Fibroblast of upper back skin (primary cell): ENCODE data around the gene LTBP2.

Experiments
- DNase-seq: peaks from one replicate; pipeline ENCODE4 v3.0.0-alpha.2; 2013

The LTBP2 gene

GRCh38 chr14:74503938-74504335 lies 108.1 kb downstream of the LTBP2 start:
- no peak for DNase-seq

GRCh38 chr14:74503291-74503937 lies 108.6 kb downstream of the LTBP2 start:
- DNase-seq, result no peak

- DNase-seq, result peak; percentile 47
Observed at GRCh38 chr14:74502236-74503019, 109.6 kb downstream of the LTBP2 start.

- no peak for DNase-seq
Observed at GRCh38 chr14:74501691-74502090, 110.3 kb downstream of the LTBP2 start.

GRCh38 chr14:74501135-74501614 lies 110.9 kb downstream of the LTBP2 start:
- peak; percentile 86 for DNase-seq

- no peak for DNase-seq
Observed at GRCh38 chr14:74500417-74501134, 111.5 kb downstream of the LTBP2 start.

- DNase-seq, result no peak
Observed at GRCh38 chr14:74495356-74495755, 116.7 kb downstream of the LTBP2 start.

- peak; percentile 99 for DNase-seq
Observed at GRCh38 chr14:74493343-74494261, 118.4 kb downstream of the LTBP2 start, which contains the start of gene ISCA2. Gene ISCA2 (plus strand): TSS chr14:74493765. CDS start chr14:74493775, 10 bp downstream.

GRCh38 chr14:74492776-74493342 lies 119.2 kb downstream of the LTBP2 start, which contains the start of gene NPC2:
Gene NPC2 (minus strand): TSS chr14:74493305. CDS start chr14:74493274, 31 bp downstream.
- DNase-seq, result no peak

GRCh38 chr14:74491956-74492775 lies 119.9 kb downstream of the LTBP2 start:
- DNase-seq, result peak; percentile 56

- DNase-seq, result no peak
Observed at GRCh38 chr14:74490486-74490885, 121.6 kb downstream of the LTBP2 start.

GRCh38 chr14:74488786-74489397 lies 123.1 kb downstream of the LTBP2 start:
- peak; percentile 73 for DNase-seq

GRCh38 chr14:74486164-74486563 lies 125.9 kb downstream of the LTBP2 start:
- DNase-seq, result no peak

GRCh38 chr14:74483321-74483720 lies 128.7 kb downstream of the LTBP2 start:
- peak; percentile 22 for DNase-seq

GRCh38 chr14:74482571-74482970 lies 129.5 kb downstream of the LTBP2 start:
- no peak for DNase-seq

GRCh38 chr14:74480046-74480445 lies 132.0 kb downstream of the LTBP2 start:
- no peak for DNase-seq

- DNase-seq, result peak; percentile 41
Observed at GRCh38 chr14:74478996-74479635, 132.9 kb downstream of the LTBP2 start.

GRCh38 chr14:74476607-74477006 lies 135.4 kb downstream of the LTBP2 start:
- DNase-seq, result no peak

- DNase-seq, result no peak
Observed at GRCh38 chr14:74476107-74476506, 135.9 kb downstream of the LTBP2 start.

- peak; percentile 77 for DNase-seq
Observed at GRCh38 chr14:74475678-74476077, 136.4 kb downstream of the LTBP2 start.
